B cell (primary cell): ENCODE results near the gene MRPL22. TPM values are rescaled to one million over a fixed set of nuclear protein-coding genes. Genes with fewer than 3 reads are reported as not detected.

Source experiments
- ATAC-seq: fragments of 200-7000 bp; cut with Tn5 transposase; one replicate; pipeline ENCODE4 v1.10.0; 2021; ENCODE audit warnings: low read depth, mild to moderate bottlenecking, moderate number of reproducible peaks, moderate library complexity
- CTCF ChIA-PET: fragments of 350-600 bp; sonication (Branson Sonifier 250); formaldehyde crosslinking; loops from one replicate; lab custom pipeline; 2021; ENCODE audit warnings: antibody characterized with exemption, inconsistent platforms; lab: Charles Lee
- POLR2A ChIA-PET: fragments of 350-600 bp; sonication (Branson Sonifier 250); formaldehyde crosslinking; loops from one replicate; lab custom pipeline; 2021; ENCODE audit warnings: antibody characterized with exemption; lab: Charles Lee
- DNase-seq: peaks from one replicate; pipeline ENCODE4 v3.0.0; 2013
- H2AFZ ChIP-seq: 2 replicates; pipeline ENCODE4 v1.6.1; 2012; ENCODE audit warnings: mild to moderate bottlenecking, low read depth, low read length; ENCODE audit not compliant: insufficient read depth, poor library complexity, severe bottlenecking
- H3K27ac ChIP-seq, 2 donors: 1 replicate in 1 of 2; 2 replicates in 1 of 2; pipeline ENCODE4 v1.5.1; 2012 to 2013; ENCODE audit warnings: low read length in 2 of 2, mild to moderate bottlenecking in 2 of 2, moderate library complexity in 1 of 2
- H3K27me3 ChIP-seq, 4 experiments: fragments of 200-600 bp in 1 of 4; sonication (generic) in 1 of 4; replicated peaks in 1 of 4; 1 replicate in 2 of 4; 2 replicates in 2 of 4; pipeline versions ENCODE4 v1.6.1 to v1.7.0; 2013 to 2016; ENCODE audit warnings: low read length in 3 of 4, mild to moderate bottlenecking in 2 of 4, mixed read lengths in 1 of 4, moderate library complexity in 1 of 4; ENCODE audit not compliant: insufficient read depth in 4 of 4, control insufficient read depth in 3 of 4; ENCODE audit errors: control extremely low read depth in 1 of 4
- H3K36me3 ChIP-seq, 2 experiments: replicated peaks in 1 of 2; 1 replicate in 1 of 2; 2 replicates in 1 of 2; pipeline versions ENCODE4 v1.6.1 to v1.7.1; 2013; ENCODE audit warnings: low read length in 1 of 2; ENCODE audit not compliant: insufficient read depth in 2 of 2, control insufficient read depth in 1 of 2; ENCODE audit errors: control extremely low read depth in 1 of 2, extremely low read depth in 1 of 2
- H3K4me1 ChIP-seq, 2 donors: fragments of 200-600 bp in 1 of 2; sonication (generic) in 1 of 2; 1 replicate in 1 of 2; 2 replicates in 1 of 2; pipeline versions ENCODE4 v1.5.1 to v1.6.1; 2013 to 2017; ENCODE audit warnings: low read length in 2 of 2; ENCODE audit not compliant: control insufficient read depth in 2 of 2, insufficient read depth in 2 of 2
- H3K4me2 ChIP-seq: replicated peaks from 2 replicates; pipeline ENCODE3; 2012; ENCODE audit warnings: mild to moderate bottlenecking, low read depth, low read length; ENCODE audit not compliant: poor library complexity, severe bottlenecking
- H3K4me3 ChIP-seq, 5 experiments: fragments of 200-600 bp in 1 of 5; sonication (generic) in 1 of 5; 1 replicate in 3 of 5; 2 replicates in 2 of 5; pipeline versions ENCODE4 v1.5.1 to v1.7.0; 2011 to 2016; ENCODE audit warnings: low read length in 4 of 5, mild to moderate bottlenecking in 4 of 5, low read depth in 2 of 5, control low read depth in 1 of 5, moderate library complexity in 1 of 5; ENCODE audit not compliant: insufficient read depth in 1 of 5; ENCODE audit errors: control extremely low read depth in 1 of 5, extremely low read depth in 1 of 5
- H3K79me2 ChIP-seq: fragments of 200-600 bp; sonication (generic); one replicate; pipeline ENCODE4 v1.6.0; 2016; ENCODE audit warnings: low read length; ENCODE audit not compliant: control insufficient read depth, insufficient read depth
- H3K9ac ChIP-seq: fragments of 200-600 bp; sonication (generic); 2 replicates; pipeline ENCODE4 v1.6.1; 2017; ENCODE audit warnings: mild to moderate bottlenecking, low read length, moderate library complexity
- H3K9me3 ChIP-seq, 3 donors: one replicate each; pipeline versions ENCODE4 v1.6.1 to v1.7.1; 2013; ENCODE audit warnings: low read length in 2 of 3; ENCODE audit not compliant: control insufficient read depth in 2 of 3, insufficient read depth in 1 of 3; ENCODE audit errors: control extremely low read depth in 1 of 3
- H4K20me1 ChIP-seq: 2 replicates; pipeline ENCODE4 v1.6.0; 2012; ENCODE audit warnings: mild to moderate bottlenecking, low read length; ENCODE audit not compliant: insufficient read depth, control insufficient read depth, poor library complexity, severe bottlenecking
- H3K27ac Mint-ChIP-seq: one replicate; pipeline ENCODE4 v1.8.0; 2021; ENCODE audit warnings: mixed read lengths
- H3K27me3 Mint-ChIP-seq: one replicate; pipeline ENCODE4 v1.8.0; 2021; ENCODE audit warnings: mixed read lengths
- H3K4me1 Mint-ChIP-seq: one replicate; pipeline ENCODE4 v1.8.0; 2021; ENCODE audit warnings: mixed read lengths
- H3K4me3 Mint-ChIP-seq: one replicate; pipeline ENCODE4 v1.8.0; 2021; ENCODE audit warnings: mixed read lengths
- H3K9me3 Mint-ChIP-seq: one replicate; pipeline ENCODE4 v1.8.0; 2022; ENCODE audit warnings: mixed read lengths; ENCODE audit not compliant: insufficient read depth
- EZH2 ChIP-seq: IDR thresholded peaks from 2 replicates; pipeline ENCODE4 v1.6.1; 2012; ENCODE audit warnings: borderline replicate concordance, low read depth, mild to moderate bottlenecking, moderate library complexity, low read length; ENCODE audit not compliant: insufficient read depth, poor library complexity, severe bottlenecking
- WGBS: methylation state at CpG from one replicate; pipeline ENCODE4 v1.1.5; 2013; ENCODE audit warnings: missing lambda C conversion rate; ENCODE audit not compliant: insufficient coverage; 5-methylcytosine and 5-hydroxymethylcytosine counted together
- intact Hi-C: fragments of 100-400 bp; cut with micrococcal nuclease; formaldehyde crosslinking; loops from one replicate; pipeline ENCODE4 v1.10.0; 2022
- polyA plus RNA-seq: library from polyadenylated mRNA; depleted of rRNA; stranded (reverse); fragments of >200 nt; gene quantifications from 2 replicates; pipeline ENCODE4 v1.2.3, GENCODE V29; 2012
- total RNA-seq, 2 donors: library from RNA; stranded (reverse); fragments of 120-200 nt in 1 of 2; gene quantifications; 1 replicate in 1 of 2; 2 replicates in 1 of 2; pipeline versions ENCODE4 v1.2.3 to v1.2.4, GENCODE V29; 2013 to 2022
- TF ChIP-seq, protein P1 (sequence below): fragments of 200-600 bp; IDR thresholded peaks from one replicate; pipeline ENCODE4 v1.8.0; 2022; ENCODE audit warnings: antibody characterized with exemption, mild to moderate bottlenecking

MRPL22 gene
- total and polyA plus RNA-seq, 2 donors (not counting 1 experiment from before 2014, with no cell fraction given): 18.8 to 21.4 TPM

DNA sequence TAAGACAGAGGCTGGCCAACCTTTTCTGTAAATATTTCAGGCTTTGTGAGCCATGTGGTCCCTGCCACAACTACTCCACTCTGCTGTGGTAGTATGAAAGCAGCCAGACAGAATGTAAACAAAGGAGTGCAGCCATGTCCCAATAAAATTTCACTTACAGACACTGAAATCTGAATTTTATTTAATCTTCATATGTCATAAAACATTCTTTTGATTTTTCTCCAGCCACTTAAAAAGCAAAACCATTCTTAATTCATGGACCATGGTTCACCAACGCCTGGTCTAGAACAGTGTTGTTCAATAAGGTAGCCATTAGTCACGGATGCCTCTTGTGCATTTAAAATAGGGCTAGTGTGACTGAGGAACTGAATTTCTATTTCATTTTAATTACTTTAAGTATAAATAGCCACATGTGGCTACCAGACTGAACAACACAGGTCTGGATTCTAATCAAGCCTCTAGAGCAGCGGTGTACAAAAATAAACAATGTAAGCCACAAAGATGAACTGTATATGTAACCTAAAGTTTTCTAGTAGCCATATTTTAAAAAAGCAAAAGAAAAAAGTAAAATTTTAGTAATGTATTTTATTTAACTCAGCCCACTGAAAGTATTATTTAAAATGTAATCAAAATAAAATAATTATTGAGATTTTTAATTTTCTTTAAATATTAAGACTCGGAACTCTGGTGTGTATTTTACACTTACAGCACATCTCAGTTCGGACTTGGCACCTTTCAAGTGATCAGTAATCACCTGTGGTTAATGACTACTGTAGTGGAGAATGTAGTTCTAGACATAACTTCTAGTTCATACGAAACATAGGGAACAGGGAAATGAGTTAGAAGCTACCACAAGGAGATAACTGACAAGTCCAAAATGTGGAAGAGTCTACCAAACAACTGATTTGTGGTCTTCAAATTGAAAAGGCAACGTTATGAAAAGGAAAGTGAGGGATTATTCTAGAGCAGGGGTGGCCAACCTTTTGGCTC, 17.1 kb upstream of the MRPL22 start:
- POLR2A ChIA-PET: no interaction called here
- Mint-ChIP-seq H3K9me3 (no peaks in the 10 kb centered on the region), H3K4me1 (no peaks in the 10 kb centered on the region), H3K27ac (no peak overlapping the region), H3K4me3 (no peak overlapping the region), H3K27me3 (no peaks in the 10 kb centered on the region)
- no CpG with 5 or more reads among the region's 7 CpGs for WGBS
- ATAC-seq (no peak), DNase-seq (no peak)
- H3K36me3 ChIP-seq: peaks cover 8 to 58% of the 10 kb centered on the region in 2 experiments
- H2AFZ ChIP-seq: no peak overlapping the region
- H4K20me1 ChIP-seq: no peaks in the 10 kb centered on the region
- no peak overlapping the region for H3K4me3 ChIP-seq
- H3K9ac ChIP-seq: no peak overlapping the region
- H3K79me2 ChIP-seq: no peaks in the 10 kb centered on the region
- TF ChIP-seq, protein P1, sequence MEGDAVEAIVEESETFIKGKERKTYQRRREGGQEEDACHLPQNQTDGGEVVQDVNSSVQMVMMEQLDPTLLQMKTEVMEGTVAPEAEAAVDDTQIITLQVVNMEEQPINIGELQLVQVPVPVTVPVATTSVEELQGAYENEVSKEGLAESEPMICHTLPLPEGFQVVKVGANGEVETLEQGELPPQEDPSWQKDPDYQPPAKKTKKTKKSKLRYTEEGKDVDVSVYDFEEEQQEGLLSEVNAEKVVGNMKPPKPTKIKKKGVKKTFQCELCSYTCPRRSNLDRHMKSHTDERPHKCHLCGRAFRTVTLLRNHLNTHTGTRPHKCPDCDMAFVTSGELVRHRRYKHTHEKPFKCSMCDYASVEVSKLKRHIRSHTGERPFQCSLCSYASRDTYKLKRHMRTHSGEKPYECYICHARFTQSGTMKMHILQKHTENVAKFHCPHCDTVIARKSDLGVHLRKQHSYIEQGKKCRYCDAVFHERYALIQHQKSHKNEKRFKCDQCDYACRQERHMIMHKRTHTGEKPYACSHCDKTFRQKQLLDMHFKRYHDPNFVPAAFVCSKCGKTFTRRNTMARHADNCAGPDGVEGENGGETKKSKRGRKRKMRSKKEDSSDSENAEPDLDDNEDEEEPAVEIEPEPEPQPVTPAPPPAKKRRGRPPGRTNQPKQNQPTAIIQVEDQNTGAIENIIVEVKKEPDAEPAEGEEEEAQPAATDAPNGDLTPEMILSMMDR: no peak
- TF ChIP-seq EZH2: no peak
- intact Hi-C loops: no loop called here
- H3K9me3 ChIP-seq: no peaks in the 10 kb centered on the region
- no peak overlapping the region for H3K4me2 ChIP-seq
- H3K27ac ChIP-seq: no peak overlapping the region
- no peaks in the 10 kb centered on the region for H3K4me1 ChIP-seq
- H3K27me3 ChIP-seq: no peaks in the 10 kb centered on the region
- CTCF ChIA-PET: no interaction called here

- no peak overlapping the region for H3K9ac ChIP-seq
- ATAC-seq: no peak
- peaks cover 22% of the 10 kb centered on the region for H3K4me1 Mint-ChIP-seq
- peaks cover 12 to 16% of the 10 kb centered on the region in 2 donors for H3K4me1 ChIP-seq
- no peak for TF ChIP-seq EZH2
- TF ChIP-seq, protein P1: no peak
- ChIA-PET POLR2A (no interaction called here), CTCF (no interaction called here)
- H3K27ac Mint-ChIP-seq: no peak overlapping the region
- H3K9me3 ChIP-seq: no peaks in the 10 kb centered on the region
- H3K27ac ChIP-seq: no peak overlapping the region
- 100% methylated on average over 2 of the region's 3 CpGs for whole genome bisulfite sequencing
- H3K27me3 ChIP-seq: no peaks in the 10 kb centered on the region
- no peak overlapping the region for H3K4me3 ChIP-seq
- H3K4me3 Mint-ChIP-seq: no peak overlapping the region
- DNase-seq: no peak
- H3K9me3 Mint-ChIP-seq: no peaks in the 10 kb centered on the region
- H4K20me1 ChIP-seq: no peaks in the 10 kb centered on the region
- H3K27me3 Mint-ChIP-seq: no peaks in the 10 kb centered on the region
- intact Hi-C loops: loop anchor here (10.0 kb wide), 1 partner anchor 899 kb away; the partner anchor contains the start of genes FAM114A2 and MFAP3
- H3K36me3 ChIP-seq: peaks cover 6 to 32% of the 10 kb centered on the region in 2 experiments
- H3K4me2 ChIP-seq: no peak overlapping the region
- no peak overlapping the region for H2AFZ ChIP-seq
- peaks cover 24% of the 10 kb centered on the region for H3K79me2 ChIP-seq
These were observed 7.3 kb upstream of the MRPL22 start for GRCh38 chr5:154933537-154933936.
